OCI-LY1 (cell line): Measurements from ENCODE around the gene DCAF12.

ENCODE experiments used
- H2AFZ ChIP-seq: fragments of 200-600 bp; sonication (generic), shearing (Covaris generic); 2 replicates; pipeline ENCODE4 v1.6.0; 2014; ENCODE audit warnings: antibody characterized with exemption, mild to moderate bottlenecking, low read length
- H3F3A ChIP-seq: fragments of 200-600 bp; sonication (generic), shearing (Covaris generic); 2 replicates; pipeline ENCODE4 v1.6.0; 2014; ENCODE audit warnings: mild to moderate bottlenecking, antibody characterized with exemption, low read length, moderate library complexity; ENCODE audit not compliant: insufficient read depth
- H3K27ac ChIP-seq: fragments of 200-600 bp; sonication (generic); 2 replicates; pipeline ENCODE4 v1.5.1; 2014; ENCODE audit warnings: low read length, mixed run types, mild to moderate bottlenecking, low read depth; ENCODE audit not compliant: poor library complexity, severe bottlenecking
- H3K27me3 ChIP-seq: fragments of 200-600 bp; sonication (generic); 2 replicates; pipeline ENCODE4 v1.6.0; 2014; ENCODE audit warnings: antibody characterized with exemption, mild to moderate bottlenecking, low read length, moderate library complexity; ENCODE audit not compliant: insufficient read depth
- H3K36me3 ChIP-seq: fragments of 200-600 bp; sonication (generic); 2 replicates; pipeline ENCODE4 v1.6.1; 2014; ENCODE audit warnings: mild to moderate bottlenecking, antibody characterized with exemption, low read length, moderate library complexity, mixed read lengths; ENCODE audit not compliant: insufficient read depth
- H3K4me1 ChIP-seq: fragments of 200-600 bp; sonication (generic); 2 replicates; pipeline ENCODE4 v1.5.1; 2014; ENCODE audit warnings: mild to moderate bottlenecking, low read length, moderate library complexity; ENCODE audit not compliant: insufficient read depth, severe bottlenecking
- H3K4me2 ChIP-seq: fragments of 200-600 bp; sonication (generic), shearing (Covaris generic); 2 replicates; pipeline ENCODE4 v1.6.1; 2014; ENCODE audit warnings: low read length
- H3K4me3 ChIP-seq: fragments of 200-600 bp; sonication (generic); 2 replicates; pipeline ENCODE4 v1.5.1; 2014; ENCODE audit warnings: low read length, low read depth, mild to moderate bottlenecking, mixed read lengths; ENCODE audit not compliant: poor library complexity, severe bottlenecking
- H3K79me2 ChIP-seq: fragments of 200-600 bp; shearing (Covaris generic); 2 replicates; pipeline ENCODE4 v1.6.1; 2016; ENCODE audit warnings: mixed run types, low read length, mixed read lengths; ENCODE audit not compliant: insufficient read depth
- H3K9ac ChIP-seq: fragments of 200-600 bp; sonication (generic), shearing (Covaris generic); 2 replicates; pipeline ENCODE4 v1.6.1; 2014; ENCODE audit warnings: mild to moderate bottlenecking, low read length, mixed read lengths
- H3K9me2 ChIP-seq: fragments of 200-600 bp; sonication (generic), shearing (Covaris generic); 2 replicates; pipeline ENCODE4 v1.6.1; 2014; ENCODE audit warnings: low read depth, mild to moderate bottlenecking, low read length, mixed read lengths
- H3K9me3 ChIP-seq: fragments of 200-600 bp; shearing (Covaris generic); 2 replicates; pipeline ENCODE4 v1.6.1; 2014; ENCODE audit warnings: low read length, mixed read lengths
- H4K20me1 ChIP-seq: fragments of 200-600 bp; sonication (generic), shearing (Covaris generic); 2 replicates; pipeline ENCODE4 v1.6.0; 2016; ENCODE audit warnings: mild to moderate bottlenecking, low read length; ENCODE audit not compliant: insufficient read depth
- EZH2 ChIP-seq: fragments of 200-600 bp; sonication (generic), shearing (Covaris generic); IDR thresholded peaks from 2 replicates; pipeline ENCODE4 v1.8.0; 2017; ENCODE audit warnings: borderline replicate concordance, mixed run types, mild to moderate bottlenecking, antibody characterized with exemption, low read length, moderate library complexity, mixed read lengths
- TF ChIP-seq, protein P1 (sequence below): fragments of 200-600 bp; sonication (generic), shearing (Covaris generic); IDR thresholded peaks from 2 replicates; pipeline ENCODE4 v1.5.1; 2017; ENCODE audit warnings: mild to moderate bottlenecking, antibody characterized with exemption, low read length, moderate library complexity, mixed read lengths

The DCAF12 gene

DNA sequence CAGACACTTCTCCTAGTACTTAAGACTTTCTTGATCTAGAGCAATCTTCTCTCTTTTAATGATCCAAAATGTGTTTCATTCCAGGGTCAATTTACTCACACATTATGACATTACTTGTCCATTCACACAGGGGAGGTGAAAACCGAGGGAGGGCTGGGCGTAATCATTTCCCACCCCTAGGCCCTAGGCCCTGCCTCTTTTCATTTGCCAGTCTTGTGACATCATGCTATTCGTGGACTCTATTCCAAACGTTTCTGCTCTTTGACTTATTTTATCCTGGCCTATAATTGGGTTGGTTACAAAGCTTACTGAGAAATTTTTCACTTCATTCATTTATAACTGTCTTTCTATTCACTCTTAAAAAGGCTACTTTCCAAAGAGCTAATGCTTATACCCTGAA lies 2.4 kb downstream of the DCAF12 start:
- Histone ChIP-seq H3K27ac (peak overlapping the region; percentile 94), H3K4me1 (peaks cover 58% of the 10 kb centered on the region), H3K9ac (peak overlapping the region; percentile 91), H3F3A (peaks cover 6% of the 10 kb centered on the region; the same call in 1 of the 2 replicates), H3K9me3 (no peaks in the 10 kb centered on the region), H2AFZ (no peak overlapping the region), H3K27me3 (no peaks in the 10 kb centered on the region), H3K4me3 (peak overlapping the region; percentile 82), H4K20me1 (no peaks in the 10 kb centered on the region), H3K4me2 (peak overlapping the region; percentile 96), H3K36me3 (peaks cover 60% of the 10 kb centered on the region), H3K9me2 (no peaks in the 10 kb centered on the region), H3K79me2 (peaks cover 62% of the 10 kb centered on the region)
- TF ChIP-seq EZH2: no peak
- TF ChIP-seq, protein P1, sequence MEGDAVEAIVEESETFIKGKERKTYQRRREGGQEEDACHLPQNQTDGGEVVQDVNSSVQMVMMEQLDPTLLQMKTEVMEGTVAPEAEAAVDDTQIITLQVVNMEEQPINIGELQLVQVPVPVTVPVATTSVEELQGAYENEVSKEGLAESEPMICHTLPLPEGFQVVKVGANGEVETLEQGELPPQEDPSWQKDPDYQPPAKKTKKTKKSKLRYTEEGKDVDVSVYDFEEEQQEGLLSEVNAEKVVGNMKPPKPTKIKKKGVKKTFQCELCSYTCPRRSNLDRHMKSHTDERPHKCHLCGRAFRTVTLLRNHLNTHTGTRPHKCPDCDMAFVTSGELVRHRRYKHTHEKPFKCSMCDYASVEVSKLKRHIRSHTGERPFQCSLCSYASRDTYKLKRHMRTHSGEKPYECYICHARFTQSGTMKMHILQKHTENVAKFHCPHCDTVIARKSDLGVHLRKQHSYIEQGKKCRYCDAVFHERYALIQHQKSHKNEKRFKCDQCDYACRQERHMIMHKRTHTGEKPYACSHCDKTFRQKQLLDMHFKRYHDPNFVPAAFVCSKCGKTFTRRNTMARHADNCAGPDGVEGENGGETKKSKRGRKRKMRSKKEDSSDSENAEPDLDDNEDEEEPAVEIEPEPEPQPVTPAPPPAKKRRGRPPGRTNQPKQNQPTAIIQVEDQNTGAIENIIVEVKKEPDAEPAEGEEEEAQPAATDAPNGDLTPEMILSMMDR: no peak

DNA sequence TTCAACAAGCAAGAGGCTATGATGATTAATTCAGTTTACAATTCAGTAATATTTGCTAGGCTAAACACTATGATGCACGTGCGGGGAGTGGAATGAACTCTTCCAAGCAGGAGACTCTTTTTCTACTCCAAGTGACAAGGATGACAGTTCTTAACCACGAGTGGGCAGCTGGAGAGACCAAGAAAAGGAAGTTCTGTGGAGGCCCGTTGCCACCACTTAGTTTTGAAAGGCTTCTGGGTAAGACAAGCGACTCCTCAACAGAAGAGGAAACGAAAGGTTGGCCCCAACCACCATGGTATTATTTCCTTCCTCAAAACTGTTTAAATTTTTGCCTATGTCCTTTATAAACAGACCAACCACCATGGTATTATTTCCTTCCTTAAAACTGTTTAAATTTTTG lies 2.8 kb downstream of the DCAF12 start:
- peaks cover 64% of the 10 kb centered on the region for H3K36me3 ChIP-seq

DNA sequence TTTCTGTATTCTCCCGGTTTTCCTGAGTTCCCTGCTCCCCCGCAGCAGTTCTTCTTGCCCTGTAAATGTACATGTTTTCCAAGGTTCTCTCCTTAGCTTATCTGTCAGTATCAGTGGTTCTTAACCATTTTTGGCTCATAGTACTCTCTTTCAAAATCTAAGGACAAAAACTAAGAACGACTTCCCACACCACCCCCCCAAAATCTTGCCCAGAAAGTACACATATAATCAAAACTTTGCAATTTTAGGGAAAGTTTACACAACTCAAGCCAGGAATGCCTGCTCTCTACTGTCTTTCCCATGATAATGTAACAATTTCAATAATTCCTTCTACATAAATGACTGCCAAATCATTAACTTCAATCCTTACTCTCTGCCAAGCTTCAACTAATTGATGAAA lies 4.5 kb downstream of the DCAF12 start:
- no peak overlapping the region for H3K27ac ChIP-seq
- H3K27me3 ChIP-seq: no peaks in the 10 kb centered on the region
- peaks cover 6% of the 10 kb centered on the region; the same call in 1 of the 2 replicates for H3F3A ChIP-seq
- peaks cover 41% of the 10 kb centered on the region for H3K4me1 ChIP-seq
- H2AFZ ChIP-seq: no peak overlapping the region
- peaks cover 81% of the 10 kb centered on the region for H3K36me3 ChIP-seq
- H3K9ac ChIP-seq: no peak overlapping the region
- peaks cover 78% of the 10 kb centered on the region for H3K79me2 ChIP-seq
- no peaks in the 10 kb centered on the region for H3K9me2 ChIP-seq
- TF ChIP-seq, protein P1: no peak
- no peaks in the 10 kb centered on the region for H3K9me3 ChIP-seq
- no peaks in the 10 kb centered on the region for H4K20me1 ChIP-seq
- H3K4me2 ChIP-seq: peak overlapping the region; percentile 14; the same call in 1 of the 2 replicates
- no peak overlapping the region for H3K4me3 ChIP-seq

More for the DNA sequence above, 2.8 kb downstream of the DCAF12 start:
- no peaks in the 10 kb centered on the region for H3K9me2 ChIP-seq
- H3K27ac ChIP-seq: peak overlapping the region; percentile 94
- no peaks in the 10 kb centered on the region for H3K27me3 ChIP-seq
- no peaks in the 10 kb centered on the region for H4K20me1 ChIP-seq
- peaks cover 6% of the 10 kb centered on the region; the same call in 1 of the 2 replicates for H3F3A ChIP-seq
- H3K4me1 ChIP-seq: peaks cover 58% of the 10 kb centered on the region
- H3K4me3 ChIP-seq: peak overlapping the region; percentile 82
- TF ChIP-seq EZH2: no peak
- TF ChIP-seq, protein P1: no peak
- H3K9me3 ChIP-seq: no peaks in the 10 kb centered on the region
- H3K9ac ChIP-seq: peak overlapping the region; percentile 91
- peak overlapping the region; percentile 96 for H3K4me2 ChIP-seq
- no peak overlapping the region for H2AFZ ChIP-seq
- H3K79me2 ChIP-seq: peaks cover 66% of the 10 kb centered on the region
